HCT116 (cell line): ENCODE data around the gene CEBPA. TPM values are rescaled to one million over a fixed set of nuclear protein-coding genes. Genes with fewer than 3 reads are reported as not detected.

Experiments
- ATAC-seq: fragments of 200-7000 bp; cut with Tn5 transposase; 2 replicates; pipeline ENCODE4 v1.9.1; 2020; ENCODE audit warnings: mild to moderate bottlenecking, moderate library complexity
- BruUV-seq: library from RNA; stranded (reverse); fragments of 400-500 nt; replicated peaks from 2 replicates; lab custom pipeline; 2021; lab: Mats Ljungman, UMichigan
- CTCF ChIA-PET: fragments of 300-600 bp; sonication (Branson Sonifier 250); formaldehyde crosslinking; loops from one replicate; lab custom pipeline; 2021; ENCODE audit warnings: antibody characterized with exemption; lab: Charles Lee
- POLR2A ChIA-PET: fragments of 300-600, 350-600 bp; sonication (Branson Sonifier 250); formaldehyde crosslinking; loops from one replicate; lab custom pipeline; 2021; ENCODE audit warnings: antibody characterized with exemption; lab: Charles Lee
- RAD21 ChIA-PET, 2 experiments: fragments of 300-600 bp; sonication (Branson Sonifier 250); formaldehyde crosslinking; loops; one replicate each; lab custom pipeline; 2023; ENCODE audit warnings: low total read pairs in 2 of 2; ENCODE audit not compliant: uncharacterized antibody in 2 of 2, unreplicated experiment in 2 of 2, low non-redundant PET in 1 of 2; lab: Charles Lee
- DNase-seq: peaks from one replicate; pipeline ENCODE4 v3.0.0-alpha.2; 2010; ENCODE audit warnings: low read depth, low spot score
- H2AFZ ChIP-seq: fragments of 200-600 bp; shearing (Covaris generic), sonication (generic); 2 replicates; pipeline ENCODE4 v1.6.1; 2017; ENCODE audit warnings: low read depth, mixed run types, mixed read lengths, antibody characterized with exemption, low read length; ENCODE audit not compliant: poor library complexity, severe bottlenecking
- H3K27ac ChIP-seq: 2 replicates; pipeline ENCODE4 v1.5.1; 2012; ENCODE audit warnings: low read depth, low read length
- H3K27me3 ChIP-seq: fragments of 200-600 bp; sonication (generic); 2 replicates; pipeline ENCODE4 v1.6.1; 2016; ENCODE audit warnings: mixed run types, low read length, mixed read lengths; ENCODE audit not compliant: insufficient read depth
- H3K36me3 ChIP-seq, 2 experiments: fragments of 200-500 bp in 1 of 2; fragments of 200-600 bp in 1 of 2; sonication (Bioruptor generic) in 1 of 2; sonication (generic) in 1 of 2; 2 replicates each; pipeline versions ENCODE4 v1.5.1 to v1.6.1; 2014 to 2016; ENCODE audit warnings: low read length in 2 of 2, inconsistent platforms in 1 of 2, mixed read lengths in 1 of 2, mixed run types in 1 of 2; ENCODE audit not compliant: insufficient read depth in 2 of 2, control insufficient read depth in 1 of 2
- H3K4me1 ChIP-seq, 2 experiments: fragments of 200-600 bp in 1 of 2; sonication (generic) in 1 of 2; 2 replicates each; pipeline versions ENCODE4 v1.5.1 to v1.6.1; 2012 to 2017; ENCODE audit warnings: low read length in 2 of 2, inconsistent platforms in 1 of 2, mild to moderate bottlenecking in 1 of 2, mixed read lengths in 1 of 2, mixed run types in 1 of 2, moderate library complexity in 1 of 2; ENCODE audit not compliant: insufficient read depth in 2 of 2, control insufficient read depth in 1 of 2
- H3K4me2 ChIP-seq: fragments of 200-600 bp; sonication (generic); 2 replicates; pipeline ENCODE4 v1.6.1; 2017; ENCODE audit warnings: mixed run types, low read length, mixed read lengths
- H3K4me3 ChIP-seq, 2 experiments: fragments of 200-600 bp in 1 of 2; sonication (generic) in 1 of 2; replicated peaks in 1 of 2; 2 replicates each; pipeline ENCODE4 v1.5.1; 2011 to 2016; ENCODE audit warnings: low read length in 2 of 2, control low read depth in 1 of 2, low read depth in 1 of 2, mild to moderate bottlenecking in 1 of 2, mixed read lengths in 1 of 2, mixed run types in 1 of 2
- H3K79me2 ChIP-seq: fragments of 200-600 bp; sonication (generic); 2 replicates; pipeline ENCODE4 v1.6.1; 2017; ENCODE audit warnings: mild to moderate bottlenecking, mixed run types, low read length, moderate library complexity, mixed read lengths; ENCODE audit not compliant: insufficient read depth
- H3K9ac ChIP-seq: fragments of 200-600 bp; sonication (generic); 2 replicates; pipeline ENCODE4 v1.6.1; 2016; ENCODE audit warnings: low read length, mixed read lengths
- H3K9me2 ChIP-seq: fragments of 200-600 bp; sonication (generic), shearing (Covaris generic); 2 replicates; pipeline ENCODE4 v1.6.1; 2017; ENCODE audit warnings: mixed run types, mild to moderate bottlenecking, moderate library complexity; ENCODE audit not compliant: insufficient read depth
- H3K9me3 ChIP-seq, 2 experiments: fragments of 200-500 bp in 1 of 2; fragments of 200-600 bp in 1 of 2; sonication (Bioruptor generic) in 1 of 2; sonication (generic) in 1 of 2; 2 replicates each; pipeline ENCODE4 v1.6.1; 2014 to 2017; ENCODE audit warnings: low read length in 2 of 2, mixed read lengths in 2 of 2, inconsistent platforms in 1 of 2, low read depth in 1 of 2, mild to moderate bottlenecking in 1 of 2, mixed run types in 1 of 2, moderate library complexity in 1 of 2; ENCODE audit not compliant: control insufficient read depth in 1 of 2, insufficient read depth in 1 of 2
- H4K20me1 ChIP-seq: fragments of 200-600 bp; sonication (generic), shearing (Covaris generic); 2 replicates; pipeline ENCODE4 v1.6.1; 2017; ENCODE audit warnings: mixed run types, mild to moderate bottlenecking, moderate library complexity; ENCODE audit not compliant: insufficient read depth
- CBX3 ChIP-seq: IDR thresholded peaks from 2 replicates; pipeline ENCODE4 v1.6.1; 2012; ENCODE audit warnings: low read depth
- CTCF ChIP-seq, 3 experiments: fragments of 200-600 bp in 1 of 3; sonication (generic) in 1 of 3; IDR thresholded peaks in 2 of 3; conservative IDR thresholded peaks in 1 of 3; 2 replicates each; pipeline ENCODE4 v1.5.1; 2012 to 2017; ENCODE audit warnings: low read depth in 2 of 3, low read length in 2 of 3, antibody characterized with exemption in 1 of 3, borderline replicate concordance in 1 of 3, control low read depth in 1 of 3, mild to moderate bottlenecking in 1 of 3, mixed read lengths in 1 of 3, mixed run types in 1 of 3, moderate library complexity in 1 of 3; ENCODE audit not compliant: insufficient read depth in 1 of 3
- EGR1 ChIP-seq: IDR thresholded peaks from 2 replicates; pipeline ENCODE4 v1.6.1; 2012; ENCODE audit warnings: low read depth
- ELF1 ChIP-seq: IDR thresholded peaks from 2 replicates; pipeline ENCODE4 v1.6.1; 2012; ENCODE audit warnings: low read depth, borderline replicate concordance
- EZH2phosphoT487 ChIP-seq: fragments of 200-600 bp; IDR thresholded peaks from 2 replicates; pipeline ENCODE4 v1.6.1; 2018; ENCODE audit warnings: antibody characterized with exemption, borderline replicate concordance
- JUND ChIP-seq: IDR thresholded peaks from 2 replicates; pipeline ENCODE4 v1.6.1; 2012
- POLR2AphosphoS5 ChIP-seq: IDR thresholded peaks from 2 replicates; pipeline ENCODE4 v1.6.1; 2011; ENCODE audit warnings: mild to moderate bottlenecking, low read depth, low read length, moderate library complexity
- SP1 ChIP-seq: IDR thresholded peaks from 2 replicates; pipeline ENCODE4 v1.6.1; 2012; ENCODE audit warnings: low read depth
- SRF ChIP-seq: IDR thresholded peaks from 2 replicates; pipeline ENCODE4 v1.6.1; 2012; ENCODE audit warnings: low read depth
- YY1 ChIP-seq: IDR thresholded peaks from 2 replicates; pipeline ENCODE4 v1.6.1; 2011; ENCODE audit warnings: low read length, low read depth, moderate library complexity, mild to moderate bottlenecking; ENCODE audit not compliant: insufficient replicate concordance; ENCODE audit errors: extremely low read depth
- ZNF274 ChIP-seq: fragments of 200-500 bp; sonication (Bioruptor generic); IDR thresholded peaks from 2 replicates; pipeline ENCODE4 v1.6.1; 2014; ENCODE audit warnings: mild to moderate bottlenecking, low read depth, low read length, inconsistent platforms
- intact Hi-C: fragments of 100-400 bp; cut with micrococcal nuclease; formaldehyde crosslinking; loops from 2 replicates; pipeline ENCODE4 v1.10.0; 2022
- total RNA-seq: library from RNA; stranded (reverse); gene quantifications from one replicate; pipeline ENCODE4 v1.2.1, GENCODE V29; 2021; ENCODE audit not compliant: unreplicated experiment

CEBPA gene
- total RNA-seq, 1 experiment from 2014 or later = 7.0 TPM

- no peak overlapping the region for H3K27ac ChIP-seq
- H3K4me3 ChIP-seq = no peak overlapping the region
- H3K4me1 ChIP-seq = peaks cover 10 to 20% of the 10 kb centered on the region in 2 experiments; a peak in 2 of 4 replicates
- intact Hi-C loops = no loop called here
- no peaks in the 10 kb centered on the region for H3K27me3 ChIP-seq
- H3K36me3 ChIP-seq = no peaks in the 10 kb centered on the region
- no peak overlapping the region for H3K4me2 ChIP-seq
- no peak overlapping the region for H3K9ac ChIP-seq
- ChIA-PET CTCF (no interaction called here), POLR2A (no interaction called here), RAD21 (no interaction called here)
- no TSS peak for BruUV-seq
- H3K79me2 ChIP-seq = no peaks in the 10 kb centered on the region
- H3K9me3 ChIP-seq = no peaks in the 10 kb centered on the region
- H4K20me1 ChIP-seq = no peaks in the 10 kb centered on the region
- ATAC-seq (no peak), DNase-seq (no peak)
- no peak overlapping the region for H2AFZ ChIP-seq
- H3K9me2 ChIP-seq = no peaks in the 10 kb centered on the region
- no peak for TF ChIP-seq SRF
- TF ChIP-seq ZNF274 = no peak
- TF ChIP-seq ELF1 = no peak
- TF ChIP-seq CBX3 = no peak
- no peak for TF ChIP-seq EGR1
- no peak for TF ChIP-seq EZH2phosphoT487
- no peak for TF ChIP-seq YY1
- TF ChIP-seq SP1 = no peak
- no peak for TF ChIP-seq JUND
Measured at GRCh38 chr19:33306191-33306590, 3.9 kb upstream of the CEBPA start.

GRCh38 chr19:33304760-33305647, 2.7 kb upstream of the CEBPA start:
- H3K9ac ChIP-seq = no peak overlapping the region
- no peak overlapping the region for H2AFZ ChIP-seq
- no peaks in the 10 kb centered on the region for H4K20me1 ChIP-seq
- H3K4me3 ChIP-seq = no peak overlapping the region
- H3K36me3 ChIP-seq = no peaks in the 10 kb centered on the region
- ChIA-PET RAD21 (interaction anchor here in 1 of 2 experiments (0.5 kb wide), 1 partner anchor 121 kb away, joined by 3 read pairs; no protein-coding TSS in a partner anchor), CTCF (no interaction called here)
- peaks cover 8 to 21% of the 10 kb centered on the region in 2 experiments; a peak in 2 of 4 replicates for H3K4me1 ChIP-seq
- H3K79me2 ChIP-seq = no peaks in the 10 kb centered on the region
- no peak for TF ChIP-seq POLR2AphosphoS5
- peak in 2 of 3 experiments; percentile 18 to 44; a peak in 2 of 6 replicates for TF ChIP-seq CTCF (IDR thresholded peaks at IDR 0.05 in 2 of 3, conservative IDR thresholded peaks at IDR 0.05 in 1 of 3; ENCODE audit: borderline replicate concordance in 1 of 3, insufficient read depth in 1 of 3, low read depth in 2 of 3, low read length in 2 of 3)
- TF ChIP-seq, all 23 proteins: peak for 1
- ATAC-seq (no peak), DNase-seq (no peak)
- no peak overlapping the region for H3K27ac ChIP-seq
- no peaks in the 10 kb centered on the region for H3K27me3 ChIP-seq
- BruUV-seq = no TSS peak
- no peaks in the 10 kb centered on the region for H3K9me3 ChIP-seq
- no peak overlapping the region for H3K4me2 ChIP-seq
- no peaks in the 10 kb centered on the region for H3K9me2 ChIP-seq
- intact Hi-C loops = loop anchor here (5.0 kb wide), 1 partner anchor 58 kb away; no protein-coding TSS in a partner anchor
- POLR2A ChIA-PET = no interaction called here
